ENCODE results near the gene CRABP2. TPM values are rescaled to one million over a fixed set of nuclear protein-coding genes. Genes with fewer than 3 reads are reported as not detected.

The CRABP2 gene
- total RNA-seq, 1 donor from 2014 or later = 2.4 TPM

GRCh38 chr1:156652131-156652991 is 53.0 kb downstream of the CRABP2 start:
- peaks cover 37% of the 10 kb centered on the region for H3K4me1 Mint-ChIP-seq (ENCODE audit: low read depth, unreplicated experiment)
- peaks cover 18% of the 10 kb centered on the region for H3K9me3 Mint-ChIP-seq (ENCODE audit: unreplicated experiment)
- no peak for DNase-seq
- peaks cover 21% of the 10 kb centered on the region for H3K27me3 Mint-ChIP-seq (ENCODE audit: unreplicated experiment)
- H3K27ac Mint-ChIP-seq (ENCODE audit: unreplicated experiment) = no peak overlapping the region
- H3K36me3 Mint-ChIP-seq (ENCODE audit: unreplicated experiment) = no peaks in the 10 kb centered on the region
- TF ChIP-seq CTCF (IDR thresholded peaks at IDR 0.05; ENCODE audit: partially characterized antibody, unreplicated experiment) = no peak
- no peak overlapping the region for H3K4me3 Mint-ChIP-seq (ENCODE audit: unreplicated experiment)

Other genes with a start within 250 kb of the CRABP2 start
- gene MEF2D, start 204.8 kb downstream of the CRABP2 start, total RNA-seq (ENCODE audit: unreplicated experiment) = 50.0 TPM
- gene IQGAP3, start 133.0 kb downstream of the CRABP2 start, total RNA-seq (ENCODE audit: unreplicated experiment) = 6.1 TPM
- not detected for gene TTC24, start 125.9 kb downstream of the CRABP2 start, total RNA-seq (ENCODE audit: unreplicated experiment)
- 44.5 TPM for gene NAXE, start 113.8 kb downstream of the CRABP2 start, total RNA-seq (ENCODE audit: unreplicated experiment)
- gene GPATCH4, start 104.1 kb downstream of the CRABP2 start, total RNA-seq (ENCODE audit: unreplicated experiment) = 13.2 TPM
- gene HAPLN2, start 86.2 kb downstream of the CRABP2 start, total RNA-seq (ENCODE audit: unreplicated experiment) = 0.71 TPM
- 10.3 TPM for gene BCAN, start 63.5 kb downstream of the CRABP2 start, total RNA-seq (ENCODE audit: unreplicated experiment)
- gene NES, start 28.2 kb downstream of the CRABP2 start, total RNA-seq (ENCODE audit: unreplicated experiment) = 375 TPM
- gene METTL25B, start 22.9 kb upstream of the CRABP2 start, total RNA-seq (ENCODE audit: unreplicated experiment) = 27.1 TPM
- 32.6 TPM for gene ISG20L2, start 23.2 kb upstream of the CRABP2 start, total RNA-seq (ENCODE audit: unreplicated experiment)
- gene MRPL24, start 35.5 kb upstream of the CRABP2 start, total RNA-seq (ENCODE audit: unreplicated experiment) = 25.1 TPM
- 147 TPM for gene HDGF, start 46.1 kb upstream of the CRABP2 start, total RNA-seq (ENCODE audit: unreplicated experiment)
- 88.8 TPM for gene PRCC, start 62.0 kb upstream of the CRABP2 start, total RNA-seq (ENCODE audit: unreplicated experiment)
- gene SH2D2A, start 111.3 kb upstream of the CRABP2 start, total RNA-seq (ENCODE audit: unreplicated experiment) = 0.86 TPM
- 6.9 TPM for gene INSRR, start 153.5 kb upstream of the CRABP2 start, total RNA-seq (ENCODE audit: unreplicated experiment)
- 296 TPM for gene NTRK1, start 155.3 kb upstream of the CRABP2 start, total RNA-seq (ENCODE audit: unreplicated experiment)
- gene PEAR1, start 188.1 kb upstream of the CRABP2 start, total RNA-seq (ENCODE audit: unreplicated experiment) = 1.2 TPM
- gene LRRC71, start 215.0 kb upstream of the CRABP2 start, total RNA-seq (ENCODE audit: unreplicated experiment) = not detected

Data from glutamatergic neuron (in vitro differentiated cells).